Activated B cell treated with CpG ODN at 0.5 μM for 24 hours (primary cell): ENCODE results near the gene SLC2A11. TPM values are rescaled to one million over a fixed set of nuclear protein-coding genes. Genes with fewer than 3 reads are reported as not detected.

Experiments
- ATAC-seq: fragments of 200-7000 bp; cut with Tn5 transposase; one replicate; pipeline ENCODE4 v1.10.0; 2021; ENCODE audit warnings: low read depth, mild to moderate bottlenecking, moderate library complexity
- CTCF ChIA-PET: fragments of 350-600 bp; sonication (Branson Sonifier 250); formaldehyde crosslinking; loops from one replicate; lab custom pipeline; 2021; ENCODE audit warnings: antibody characterized with exemption; lab: Charles Lee
- POLR2A ChIA-PET: fragments of 350-600 bp; sonication (Branson Sonifier 250); formaldehyde crosslinking; loops from one replicate; lab custom pipeline; 2021; ENCODE audit warnings: antibody characterized with exemption; lab: Charles Lee
- DNase-seq: peaks from one replicate; pipeline ENCODE4 v3.0.0; 2022
- H3K27ac Mint-ChIP-seq: one replicate; pipeline ENCODE4 v1.8.0; 2020; ENCODE audit warnings: mixed read lengths
- H3K27me3 Mint-ChIP-seq: one replicate; pipeline ENCODE4 v1.8.0; 2021; ENCODE audit warnings: mixed read lengths
- H3K36me3 Mint-ChIP-seq: one replicate; pipeline ENCODE4 v1.8.0; 2021; ENCODE audit warnings: low read depth, mixed read lengths
- H3K4me1 Mint-ChIP-seq: one replicate; pipeline ENCODE4 v1.8.0; 2021; ENCODE audit warnings: mixed read lengths
- H3K4me3 Mint-ChIP-seq: one replicate; pipeline ENCODE4 v1.8.0; 2020; ENCODE audit warnings: mild to moderate bottlenecking, mixed read lengths
- H3K9me3 Mint-ChIP-seq: one replicate; pipeline ENCODE4 v1.8.0; 2020; ENCODE audit warnings: mixed read lengths
- intact Hi-C: fragments of 100-400 bp; cut with micrococcal nuclease; formaldehyde crosslinking; loops from one replicate; pipeline ENCODE4 v1.15.1; 2024
- total RNA-seq: library from RNA; stranded (reverse); gene quantifications from 2 replicates; pipeline ENCODE4 v1.2.3, GENCODE V29; 2022
- TF ChIP-seq, protein P1 (sequence below): fragments of 200-600 bp; IDR thresholded peaks from one replicate; pipeline ENCODE4 v1.8.0; 2022; ENCODE audit warnings: antibody characterized with exemption, mild to moderate bottlenecking

SLC2A11 gene
- total RNA-seq, 1 donor from 2014 or later = 30.2 TPM

- no peak for DNase-seq
- Mint-ChIP-seq H3K27me3 (no peaks in the 10 kb centered on the region), H3K9me3 (no peaks in the 10 kb centered on the region), H3K4me3 (no peak overlapping the region), H3K4me1 (peaks cover 46% of the 10 kb centered on the region), H3K36me3 (peaks cover 89% of the 10 kb centered on the region), H3K27ac (no peak overlapping the region)
- intact Hi-C loops = no loop called here
- POLR2A ChIA-PET = interaction anchor here (1.1 kb wide), 1 partner anchor 15 kb away, joined by 3 read pairs; no protein-coding TSS in a partner anchor
- no peak for ATAC-seq
- TF ChIP-seq, protein P1, sequence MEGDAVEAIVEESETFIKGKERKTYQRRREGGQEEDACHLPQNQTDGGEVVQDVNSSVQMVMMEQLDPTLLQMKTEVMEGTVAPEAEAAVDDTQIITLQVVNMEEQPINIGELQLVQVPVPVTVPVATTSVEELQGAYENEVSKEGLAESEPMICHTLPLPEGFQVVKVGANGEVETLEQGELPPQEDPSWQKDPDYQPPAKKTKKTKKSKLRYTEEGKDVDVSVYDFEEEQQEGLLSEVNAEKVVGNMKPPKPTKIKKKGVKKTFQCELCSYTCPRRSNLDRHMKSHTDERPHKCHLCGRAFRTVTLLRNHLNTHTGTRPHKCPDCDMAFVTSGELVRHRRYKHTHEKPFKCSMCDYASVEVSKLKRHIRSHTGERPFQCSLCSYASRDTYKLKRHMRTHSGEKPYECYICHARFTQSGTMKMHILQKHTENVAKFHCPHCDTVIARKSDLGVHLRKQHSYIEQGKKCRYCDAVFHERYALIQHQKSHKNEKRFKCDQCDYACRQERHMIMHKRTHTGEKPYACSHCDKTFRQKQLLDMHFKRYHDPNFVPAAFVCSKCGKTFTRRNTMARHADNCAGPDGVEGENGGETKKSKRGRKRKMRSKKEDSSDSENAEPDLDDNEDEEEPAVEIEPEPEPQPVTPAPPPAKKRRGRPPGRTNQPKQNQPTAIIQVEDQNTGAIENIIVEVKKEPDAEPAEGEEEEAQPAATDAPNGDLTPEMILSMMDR = no peak
- CTCF ChIA-PET = no interaction called here
These were observed 40.5 kb upstream of the SLC2A11 start for GRCh38 chr22:23817146-23817545.

- ATAC-seq (peak; percentile 59), DNase-seq (no peak)
- peak overlapping the region; percentile 63 for H3K4me3 Mint-ChIP-seq
- H3K27ac Mint-ChIP-seq = peak overlapping the region; percentile 66
- H3K27me3 Mint-ChIP-seq = no peaks in the 10 kb centered on the region
- peaks cover 92% of the 10 kb centered on the region for H3K36me3 Mint-ChIP-seq
- intact Hi-C loops = no loop called here
- no peaks in the 10 kb centered on the region for H3K9me3 Mint-ChIP-seq
- TF ChIP-seq, protein P1 = no peak
- POLR2A ChIA-PET = no interaction called here
- CTCF ChIA-PET = no interaction called here
- H3K4me1 Mint-ChIP-seq = peaks cover 54% of the 10 kb centered on the region
These were observed 39.1 kb upstream of the SLC2A11 start for GRCh38 chr22:23818541-23818940.

- Mint-ChIP-seq H3K9me3 (no peaks in the 10 kb centered on the region), H3K27ac (peak overlapping the region; percentile 83), H3K4me1 (peaks cover 59% of the 10 kb centered on the region), H3K4me3 (peak overlapping the region; percentile 58), H3K36me3 (peaks cover 93% of the 10 kb centered on the region), H3K27me3 (no peaks in the 10 kb centered on the region)
- ChIA-PET POLR2A (interaction anchor here (0.8 to 1.7 kb wide), 5 partner anchors 9 to 74 kb away, joined by 3 to 5 read pairs (median 4); partner anchors contain the start of genes DERL3, MIF and SLC2A11), CTCF (interaction anchor here (0.5 kb wide), 1 partner anchor 52 kb away, joined by 3 read pairs; no protein-coding TSS in a partner anchor)
- ATAC-seq (peak; percentile 49), DNase-seq (no peak)
- intact Hi-C loops = loop anchor here (2.0 kb wide), 1 partner anchor 18 kb away; the partner anchor contains the start of gene DERL3
- TF ChIP-seq, protein P1 = no peak
These were observed 36.9 kb upstream of the SLC2A11 start for GRCh38 chr22:23820748-23821211.

DNA sequence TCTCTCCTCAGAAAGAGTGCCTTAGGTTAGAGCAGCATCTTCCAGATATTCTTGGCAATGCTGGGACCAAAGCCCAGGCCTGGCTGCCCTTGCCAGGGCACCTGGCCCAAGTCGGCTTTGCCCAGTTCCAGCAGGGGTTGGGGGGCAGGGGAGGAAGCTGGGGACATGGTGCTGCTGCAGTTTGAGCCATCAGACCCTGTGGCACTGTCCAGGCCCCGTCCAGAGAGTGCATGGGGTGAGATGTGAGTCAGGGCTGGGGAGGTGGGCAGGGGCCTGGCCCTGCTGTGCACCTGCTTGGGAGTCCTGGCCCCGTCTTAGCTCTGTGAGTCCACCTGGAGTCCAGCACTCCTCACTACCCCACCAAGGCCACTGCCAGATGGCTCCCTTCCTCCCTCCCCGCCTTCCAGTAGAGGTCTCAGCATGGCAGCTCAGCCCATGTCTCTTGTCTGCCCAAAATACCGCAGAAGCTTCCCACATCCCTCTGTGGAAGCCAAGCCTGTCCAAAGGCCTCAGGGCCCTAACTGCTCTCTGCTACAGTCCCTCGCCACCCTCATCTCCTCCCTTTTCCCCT is 35.5 kb upstream of the SLC2A11 start:
- Mint-ChIP-seq H3K27me3 (no peaks in the 10 kb centered on the region), H3K36me3 (peaks cover 92% of the 10 kb centered on the region), H3K4me3 (no peak overlapping the region), H3K9me3 (no peaks in the 10 kb centered on the region), H3K4me1 (peaks cover 59% of the 10 kb centered on the region), H3K27ac (peak overlapping the region; percentile 43)
- POLR2A ChIA-PET = interaction anchor here (1.0 to 1.7 kb wide), 2 partner anchors 16 to 35 kb away, joined by 3 to 4 read pairs; partner anchors contain the start of gene DERL3
- ATAC-seq (no peak), DNase-seq (no peak)
- TF ChIP-seq, protein P1 = no peak
- intact Hi-C loops = no loop called here
- CTCF ChIA-PET = no interaction called here

GRCh38 chr22:23823331-23823791 is 34.3 kb upstream of the SLC2A11 start:
- CTCF ChIA-PET = no interaction called here
- DNase-seq (no peak), ATAC-seq (no peak)
- Mint-ChIP-seq H3K4me1 (peaks cover 51% of the 10 kb centered on the region), H3K27me3 (no peaks in the 10 kb centered on the region), H3K36me3 (peaks cover 88% of the 10 kb centered on the region), H3K9me3 (no peaks in the 10 kb centered on the region), H3K4me3 (no peak overlapping the region), H3K27ac (peak overlapping the region; percentile 36)
- TF ChIP-seq, protein P1 = no peak
- intact Hi-C loops = no loop called here
- POLR2A ChIA-PET = interaction anchor here (0.6 to 1.0 kb wide), 2 partner anchors 15 to 24 kb away, joined by 3 to 7 read pairs; partner anchors contain the start of gene DERL3
